NCI-H2171 treated with DMSO at 0.1 percent for 48 hours (cell line): ENCODE measurements around the gene TRAPPC11.

Experiments used
- DNase-seq: peaks from one replicate; lab custom pipeline; 2025; lab: John Stamatoyannopoulos, UW

TRAPPC11 gene

GRCh38 chr4:183637461-183637860, 21.6 kb upstream of the TRAPPC11 start:
- DNase-seq: no peak

DNA sequence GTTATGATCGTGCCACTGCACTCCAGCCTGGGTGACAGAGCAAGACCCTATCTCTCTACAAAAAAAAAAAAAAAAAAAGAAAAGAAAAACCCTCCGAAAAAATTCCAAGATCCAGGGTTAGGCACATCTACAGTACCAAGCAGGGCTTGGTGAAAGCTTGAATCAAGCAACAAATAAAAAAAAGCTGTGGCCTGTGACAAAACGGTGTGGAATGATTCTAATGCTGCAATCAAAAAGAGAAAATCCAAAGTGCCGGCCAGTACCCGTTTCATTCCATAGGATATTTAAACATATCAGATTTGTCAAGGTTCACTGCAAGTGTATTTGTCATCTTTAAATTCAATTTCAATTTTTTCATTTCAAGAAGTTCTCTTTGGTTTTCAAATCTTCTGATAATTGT, 20.7 kb upstream of the TRAPPC11 start:
- no peak for DNase-seq

DNA sequence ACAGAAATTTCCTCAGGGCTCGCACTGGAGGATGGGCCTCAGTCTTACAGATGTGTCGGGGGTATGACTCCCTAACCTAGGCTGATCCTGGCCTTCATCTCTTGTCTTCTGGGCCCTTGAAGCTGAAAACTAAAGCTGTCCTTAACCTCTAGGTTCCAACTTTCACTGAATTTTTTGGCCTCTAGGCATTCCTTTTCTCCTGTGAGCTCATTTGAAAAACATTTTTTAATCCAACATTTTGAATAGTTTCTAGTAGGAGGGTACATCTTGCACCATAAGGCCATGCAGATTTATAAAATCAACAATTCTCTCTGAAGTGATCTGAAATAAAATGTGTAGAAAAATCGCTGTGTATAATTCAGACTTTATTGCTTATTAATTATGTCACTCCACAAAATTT, 19.8 kb upstream of the TRAPPC11 start:
- DNase-seq: no peak

- DNase-seq: no peak
Observed at GRCh38 chr4:183645326-183645725, 13.8 kb upstream of the TRAPPC11 start.

GRCh38 chr4:183657564-183657963, 1.5 kb upstream of the TRAPPC11 start:
- DNase-seq: no peak

- DNase-seq: peak; percentile 10
Observed at GRCh38 chr4:183658362-183659028, 598 bp upstream of the TRAPPC11 start.

DNA sequence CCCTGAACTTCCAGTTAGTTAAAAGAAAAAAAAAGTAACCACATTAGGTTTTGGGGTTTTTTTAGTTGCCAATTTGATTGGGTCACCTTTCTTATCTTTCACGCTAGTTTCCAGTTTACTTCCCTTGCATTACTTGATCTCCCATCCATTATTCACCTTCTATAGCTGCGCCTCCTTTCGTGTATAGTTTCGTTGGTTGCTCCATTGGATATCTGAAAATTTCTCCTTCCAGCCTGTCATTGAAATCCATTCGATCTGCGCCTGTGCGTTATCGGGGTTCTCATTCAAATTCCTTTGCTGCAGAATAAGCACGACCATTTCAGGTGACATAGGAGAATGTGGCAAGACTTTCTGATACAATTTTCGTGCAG, 764 bp downstream of the TRAPPC11 start:
- DNase-seq: no peak

DNA sequence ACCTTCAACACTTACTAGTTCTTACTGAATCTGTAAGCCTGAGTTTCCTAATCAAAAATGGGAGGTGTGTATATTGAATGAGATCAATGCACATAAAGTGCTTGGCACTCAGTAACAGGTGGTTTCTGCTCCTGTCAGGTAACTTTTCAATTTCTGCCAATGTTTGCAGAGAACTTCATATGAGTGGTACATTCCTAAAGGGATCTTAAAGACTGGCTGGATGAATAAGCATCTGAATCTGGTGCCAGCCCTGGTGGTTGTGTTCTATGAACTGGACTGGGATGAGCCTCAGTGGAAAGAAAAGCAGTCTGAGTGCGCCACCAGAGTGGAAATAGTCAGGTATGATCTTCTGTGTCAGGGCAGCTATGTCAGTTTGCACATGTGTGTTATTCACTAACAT, 7.0 kb downstream of the TRAPPC11 start:
- DNase-seq: no peak

DNA sequence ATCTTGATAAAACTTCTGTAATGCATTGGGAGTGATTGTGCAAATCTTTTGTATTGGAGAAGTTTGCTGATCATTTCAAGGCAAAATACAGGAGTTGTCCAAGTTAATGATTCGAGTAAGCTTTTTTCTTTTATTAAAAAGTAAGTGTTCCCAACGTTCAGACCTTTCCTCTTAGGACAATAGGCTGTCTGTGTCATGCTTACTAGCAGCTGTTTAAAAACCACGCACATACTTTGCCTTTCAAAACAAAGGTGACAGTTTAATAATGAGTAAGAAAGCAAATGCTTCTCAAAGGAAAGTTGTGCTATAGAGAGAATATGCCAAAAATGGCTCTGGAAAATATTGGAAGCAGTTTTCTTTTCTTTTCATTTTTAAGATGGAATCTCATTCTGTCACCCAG, 11.2 kb downstream of the TRAPPC11 start:
- DNase-seq: no peak

GRCh38 chr4:183670960-183671555, 12.0 kb downstream of the TRAPPC11 start:
- no peak for DNase-seq

GRCh38 chr4:183674153-183674552, 15.1 kb downstream of the TRAPPC11 start:
- no peak for DNase-seq

- no peak for DNase-seq
Observed at GRCh38 chr4:183675625-183676024, 16.5 kb downstream of the TRAPPC11 start.

DNA sequence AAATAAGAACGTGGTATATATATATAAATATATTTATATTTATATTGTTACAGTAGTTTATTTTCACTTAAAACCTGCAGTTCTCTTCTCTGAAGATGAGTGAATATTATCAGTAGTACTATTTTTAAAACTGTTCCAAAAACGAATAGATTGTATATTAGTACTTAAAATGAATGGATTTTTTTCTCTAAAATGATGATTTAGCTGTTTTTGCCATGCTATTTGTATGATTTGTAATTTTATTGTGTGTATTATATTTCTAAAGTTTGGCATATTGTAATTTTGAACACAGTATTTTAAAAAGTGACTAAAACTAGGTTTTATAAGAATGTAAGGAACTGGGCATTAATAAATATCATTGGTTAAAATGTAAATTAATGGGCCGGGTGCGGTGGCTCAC, 22.0 kb downstream of the TRAPPC11 start:
- DNase-seq: no peak

- no peak for DNase-seq
Observed at GRCh38 chr4:183686461-183686860, 27.4 kb downstream of the TRAPPC11 start.

GRCh38 chr4:183688216-183688615, 29.1 kb downstream of the TRAPPC11 start:
- no peak for DNase-seq

- no peak for DNase-seq
Observed at GRCh38 chr4:183691006-183691405, 31.9 kb downstream of the TRAPPC11 start.

DNA sequence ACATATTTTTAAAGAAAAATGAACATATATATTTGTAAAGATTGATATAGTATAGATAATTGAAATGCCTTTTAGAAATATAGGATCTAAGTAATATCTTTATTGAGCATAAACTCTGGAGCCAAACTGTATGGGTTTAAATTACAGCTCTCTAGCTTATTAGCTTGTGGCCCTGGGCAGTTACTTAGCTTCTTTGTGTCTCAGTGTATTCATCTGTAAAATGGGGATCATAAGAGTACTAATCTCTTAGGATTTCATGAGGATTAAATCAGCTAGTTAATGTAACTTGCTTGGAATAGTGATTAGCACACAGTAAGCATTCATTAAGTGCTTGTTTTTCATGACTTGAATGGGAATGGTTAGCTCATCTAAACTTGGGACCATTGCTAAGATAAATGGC, 32.8 kb downstream of the TRAPPC11 start:
- DNase-seq: no peak

DNA sequence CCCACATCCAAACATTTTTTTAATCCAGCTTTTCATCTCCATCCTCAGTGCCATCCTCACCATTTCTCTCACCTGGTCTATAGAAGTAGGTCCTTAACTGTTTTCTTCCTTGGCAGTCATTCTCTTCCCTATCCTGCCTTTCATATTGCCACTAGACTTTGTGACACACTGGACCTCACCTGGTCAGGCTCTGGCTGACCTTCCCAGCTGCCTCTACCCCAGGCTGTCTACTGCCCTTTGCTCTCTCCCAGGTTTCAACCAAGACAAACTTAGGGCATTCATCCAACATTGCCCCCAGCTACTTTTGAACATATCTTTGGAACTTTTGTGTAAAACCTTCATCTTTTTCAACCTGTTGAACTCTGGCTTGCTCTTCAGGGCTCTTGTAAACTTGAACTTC, 39.8 kb downstream of the TRAPPC11 start:
- no peak for DNase-seq

DNA sequence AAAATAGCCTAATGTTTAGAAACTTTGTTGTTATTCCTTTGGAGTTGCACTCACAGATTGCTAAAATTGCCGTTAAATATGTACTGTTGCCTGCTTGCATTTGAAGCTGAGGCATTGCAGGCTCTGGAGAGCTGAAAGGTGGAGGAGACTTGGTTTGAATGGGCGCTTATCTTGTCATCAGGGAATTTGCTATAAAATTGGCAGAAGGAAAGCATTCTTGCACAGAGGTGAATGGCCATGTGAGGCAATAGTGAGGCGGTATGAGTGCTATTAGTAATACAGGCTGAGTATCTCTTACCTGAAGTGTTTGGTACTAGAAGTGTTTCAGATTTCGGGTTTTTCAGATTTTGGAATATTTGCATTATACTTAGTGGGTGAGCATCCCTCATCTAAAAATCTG, 41.3 kb downstream of the TRAPPC11 start:
- no peak for DNase-seq

GRCh38 chr4:183702492-183702891, 43.4 kb downstream of the TRAPPC11 start:
- DNase-seq: no peak

GRCh38 chr4:183714626-183715025, 55.5 kb downstream of the TRAPPC11 start:
- DNase-seq: peak; percentile 24

DNA sequence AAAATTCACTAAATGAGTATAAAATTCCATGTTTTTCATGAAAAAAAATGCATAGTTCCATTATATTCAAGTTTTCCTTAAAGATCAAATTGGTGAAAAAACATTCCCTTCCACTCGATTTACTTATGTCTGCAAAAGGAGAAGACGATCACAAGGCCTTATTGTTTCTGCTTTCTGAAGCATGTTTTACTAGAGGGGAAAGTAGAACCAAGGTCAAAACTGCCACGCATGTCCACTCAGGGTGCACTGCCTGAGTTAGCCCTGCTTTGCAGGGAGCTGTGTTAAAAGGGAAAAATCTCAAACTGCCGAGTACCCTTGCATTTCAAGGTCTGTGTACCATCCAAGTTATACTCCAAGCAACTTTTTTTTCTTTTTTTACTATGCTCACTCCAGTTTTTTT, 57.2 kb downstream of the TRAPPC11 start:
- DNase-seq: no peak

DNA sequence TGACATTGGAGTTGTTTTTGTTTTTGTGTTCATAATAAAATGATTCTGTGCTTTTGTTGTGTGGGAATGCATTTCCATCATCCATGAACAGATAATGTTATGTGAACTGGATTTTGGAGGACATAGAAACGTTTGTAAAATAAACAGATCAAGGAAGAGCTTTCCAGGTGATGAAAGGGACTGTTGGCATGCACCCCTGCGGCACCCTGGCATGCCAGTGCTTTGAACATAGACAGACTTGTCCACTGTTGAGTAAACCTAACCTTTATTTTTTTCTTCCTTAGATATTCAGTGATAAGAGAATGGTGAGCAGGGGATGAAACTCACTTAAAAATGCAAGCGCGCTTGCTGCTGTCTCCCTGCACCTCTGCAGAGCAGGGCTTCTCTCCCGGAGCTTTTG, 59.8 kb downstream of the TRAPPC11 start:
- DNase-seq: no peak
